Adrenal gland (tissue), 12 donors: ENCODE measurements around the gene HSPA4L. TPM values are rescaled to one million over a fixed set of nuclear protein-coding genes. Genes with fewer than 3 reads are reported as not detected.

Experiments used
- DNase-seq, 7 donors: peaks; one replicate each; pipeline ENCODE4 v3.0.0-alpha.2; 2019 to 2020
- H3K27ac ChIP-seq, 5 donors: fragments of 200-600 bp; sonication (generic) in 4 of 5; 1 replicate in 3 of 5; 2 replicates in 2 of 5; pipeline versions ENCODE4 v1.5.1 to v1.8.0; 2016 to 2020; ENCODE audit warnings: mild to moderate bottlenecking in 1 of 5
- H3K27me3 ChIP-seq: fragments of 200-600 bp; 2 replicates; pipeline ENCODE4 v1.8.0; 2021
- H3K36me3 ChIP-seq, 2 donors: fragments of 200-600 bp; replicated peaks in 1 of 2; 1 replicate in 1 of 2; 2 replicates in 1 of 2; pipeline versions ENCODE4 v1.5.1 to v1.8.0; 2018 to 2022
- H3K4me1 ChIP-seq, 2 donors: fragments of 200-600 bp; replicated peaks in 1 of 2; 1 replicate in 1 of 2; 2 replicates in 1 of 2; pipeline versions ENCODE4 v1.5.1 to v1.8.0; 2018 to 2021
- H3K4me3 ChIP-seq, 4 donors: fragments of 200-600 bp; sonication (generic) in 3 of 4; one replicate each; pipeline ENCODE4 v1.5.1; 2016 to 2018
- H3K9me3 ChIP-seq, 3 donors: fragments of 200-600 bp; sonication (generic) in 1 of 3; replicated peaks in 1 of 3; 1 replicate in 2 of 3; 2 replicates in 1 of 3; pipeline versions ENCODE4 v1.5.1 to v1.8.0; 2016 to 2021
- CTCF ChIP-seq, 6 experiments: fragments of 450-650 bp in 4 of 6; fragments of 200-600 bp in 2 of 6; sonication (generic) in 1 of 6; IDR thresholded peaks; 1 replicate in 5 of 6; 2 replicates in 1 of 6; pipeline versions ENCODE4 v1.5.1 to v1.8.0; 2016 to 2021; ENCODE audit warnings: antibody characterized with exemption in 6 of 6, mild to moderate bottlenecking in 2 of 6, moderate library complexity in 1 of 6
- POLR2A ChIP-seq, 2 donors: fragments of 450-650 bp; IDR thresholded peaks; one replicate each; pipeline ENCODE4 v1.6.1; 2017; ENCODE audit warnings: antibody characterized with exemption in 2 of 2, mild to moderate bottlenecking in 2 of 2, moderate library complexity in 1 of 2
- WGBS, 4 donors: extraction: QIAGEN DNeasy Blood & Tissue Kit in 2 of 4; methylation state at CpG; one replicate each; pipeline versions ENCODE4 v1.1.5 to v1.1.7; 2013 to 2017; 5-methylcytosine and 5-hydroxymethylcytosine counted together
- intact Hi-C, 2 donors: fragments of 100-400 bp; cut with DNase I; formaldehyde crosslinking; loops; one replicate each; pipeline versions ENCODE4 v1.14.1 to v1.15.0; 2022 to 2023
- polyA plus RNA-seq, 3 donors: library from polyadenylated mRNA; stranded (reverse); fragments of 200-250 nt in 2 of 3; fragments of 350-450 nt in 1 of 3; fragmentation: Illumina TruSeq in 1 of 3; extraction: RNeasy Lipid Tissue Mini Kit (QIAGEN cat#74804) in 1 of 3; gene quantifications; one replicate each; pipeline ENCODE4 v1.2.3, GENCODE V29; 2013 to 2014
- total RNA-seq, 9 donors: library from RNA; depleted of rRNA in 4 of 9; stranded (reverse); fragments of >200 nt in 4 of 9; fragments of 120-200 nt in 1 of 9; fragmentation: NEBNext Ultra II Directional in 1 of 9; extraction: Animal tissue kit (Norgen Biotek cat#: 25700) in 1 of 9; gene quantifications; one replicate each; pipeline versions ENCODE4 v1.1.0 to v1.2.4, GENCODE V29; 2013 to 2023
- donor health status: healthy with polysubstance abuse.
- donor health status: Bipolar disorder and iron deficiency.
- donor health status: DM: yes; HTN: yes; CAD: no.
- donor health status: DM: no; HTN: no; CAD: no.
- donor health status: DM: no; HTN: no; CAD: no.
- donor health status: DM: yes; HTN: yes; CAD: no.

Gene HSPA4L
- total and polyA plus RNA-seq, 12 donors = 3.5 to 73.5 (median 22.8) TPM

- no peaks in the 10 kb centered on the region for H3K36me3 ChIP-seq
- H3K27ac ChIP-seq = no peak overlapping the region
- H3K4me1 ChIP-seq = peaks cover under 1 to 2% of the 10 kb centered on the region in 2 donors
- WGBS, 4 donors = 67 to 77% (median 70%) methylated on average over 3 of the region's 3 CpGs
- TF ChIP-seq POLR2A (IDR thresholded peaks at IDR 0.05) = no peak
- no peak for TF ChIP-seq CTCF (IDR thresholded peaks at IDR 0.05)
- H3K9me3 ChIP-seq = no peaks in the 10 kb centered on the region
- no peaks in the 10 kb centered on the region for H3K27me3 ChIP-seq
- no peak overlapping the region for H3K4me3 ChIP-seq
- intact Hi-C loops = no loop called here
- DNase-seq = no peak
Measured at GRCh38 chr4:127889903-127890302, 107.8 kb downstream of the HSPA4L start.

Other genes starting within 250 kb of the HSPA4L start
- gene INTU, start 149.4 kb upstream of the HSPA4L start, total RNA-seq = 10 to 100 TPM in 1 of 9 donors, 1 to 10 TPM in 8; 2.5 to 12.5 (median 6.4) TPM
- 1 to 10 TPM; 3.3 to 5.4 (median 4.5) TPM for gene INTU, start 149.4 kb upstream of the HSPA4L start, polyA plus RNA-seq
- not detected for gene SLC25A31, start 51.9 kb upstream of the HSPA4L start, total RNA-seq
- not detected for gene SLC25A31, start 51.9 kb upstream of the HSPA4L start, polyA plus RNA-seq
- 10 to 100 TPM in 1 of 9 donors, 1 to 10 TPM in 7, under 1 TPM in 1; 0.83 to 12.9 (median 2.6) TPM for gene PLK4, start 98.6 kb downstream of the HSPA4L start, total RNA-seq
- 1 to 10 TPM in 2 of 3 donors, under 1 TPM in 1; 0.64 to 2.9 (median 1.1) TPM for gene PLK4, start 98.6 kb downstream of the HSPA4L start, polyA plus RNA-seq
- 10 to 100 TPM in 8 of 9 donors, 1 to 10 TPM in 1; 2.6 to 74.6 (median 19.1) TPM for gene MFSD8, start 182.9 kb downstream of the HSPA4L start, total RNA-seq
- 10 to 100 TPM; 19.8 to 26.1 (median 22.7) TPM for gene MFSD8, start 182.9 kb downstream of the HSPA4L start, polyA plus RNA-seq
- 10 to 100 TPM in 4 of 9 donors, 1 to 10 TPM in 5; 4.7 to 25.6 (median 9.4) TPM for gene ABHD18, start 183.1 kb downstream of the HSPA4L start, total RNA-seq
- gene ABHD18, start 183.1 kb downstream of the HSPA4L start, polyA plus RNA-seq = 10 to 100 TPM in 1 of 3 donors, 1 to 10 TPM in 2; 5.1 to 11.2 (median 5.1) TPM